HL-60 (cell line): Measurements from ENCODE around the gene EBF3.

Experiments used
- CTCF ChIP-seq: IDR thresholded peaks from one replicate; pipeline ENCODE4 v1.5.1; 2011; ENCODE audit warnings: low read length, control low read depth, inconsistent platforms; ENCODE audit not compliant: insufficient read depth
- POLR2AphosphoS5 ChIP-seq: IDR thresholded peaks from 2 replicates; pipeline ENCODE4 v1.6.1; 2012; ENCODE audit warnings: low read depth

GRCh38 chr10:129833468-129833950 lies 130.6 kb downstream of the EBF3 start:
- TF ChIP-seq POLR2AphosphoS5 (no peak), CTCF (no peak)
